GM18526 (cell line): ENCODE data around the gene PSIP1.

ENCODE experiments used
- POLR2A ChIP-seq: IDR thresholded peaks from 3 replicates; pipeline ENCODE4 v1.6.1; 2011; ENCODE audit not compliant: insufficient read length; ENCODE audit errors: extremely low read depth

Gene PSIP1

DNA sequence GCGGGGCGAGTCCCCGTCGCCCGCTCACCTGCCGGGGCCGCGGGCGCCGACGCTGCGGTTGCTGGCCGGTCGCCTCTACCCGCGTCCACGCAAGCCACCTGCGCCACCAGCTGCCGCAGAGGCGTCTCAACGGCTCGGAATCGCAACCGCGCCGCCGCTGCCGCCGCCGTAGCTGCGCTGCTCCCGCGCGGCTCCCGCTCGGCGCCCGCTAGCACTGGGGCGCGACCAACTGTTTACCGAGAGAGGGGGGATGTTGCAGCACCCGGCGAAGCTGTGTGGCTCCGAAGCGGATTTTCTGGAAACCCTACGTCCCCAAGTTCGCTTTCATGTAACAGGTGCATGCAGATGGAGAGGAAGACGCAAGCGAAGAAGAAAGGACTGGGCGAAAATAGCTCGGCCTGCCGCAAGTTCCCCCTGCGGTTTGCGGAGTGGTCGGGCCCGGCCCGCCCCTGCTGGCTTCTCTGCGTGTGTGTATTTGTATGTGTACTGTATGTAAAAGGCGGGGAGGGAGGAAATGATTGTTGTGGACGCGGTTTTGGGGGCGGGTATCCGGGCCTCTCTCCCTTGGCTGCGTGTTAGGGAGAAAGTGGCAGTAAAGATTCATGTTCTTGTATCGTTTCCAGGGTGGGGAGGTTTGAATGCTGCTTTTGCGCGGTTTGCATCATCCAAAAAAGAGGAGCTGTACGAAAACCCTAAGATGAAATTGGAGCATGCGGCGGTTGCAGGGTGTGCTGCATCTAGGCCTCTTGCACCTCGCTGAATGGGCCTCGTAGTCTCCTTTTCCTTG, at the start of gene PSIP1:
Gene PSIP1, minus strand, starts transcription at position 182 of the 787 bp plus-strand sequence. CDS start 782 bp downstream, outside the sequence.
- peak; percentile 91 for TF ChIP-seq POLR2A

DNA sequence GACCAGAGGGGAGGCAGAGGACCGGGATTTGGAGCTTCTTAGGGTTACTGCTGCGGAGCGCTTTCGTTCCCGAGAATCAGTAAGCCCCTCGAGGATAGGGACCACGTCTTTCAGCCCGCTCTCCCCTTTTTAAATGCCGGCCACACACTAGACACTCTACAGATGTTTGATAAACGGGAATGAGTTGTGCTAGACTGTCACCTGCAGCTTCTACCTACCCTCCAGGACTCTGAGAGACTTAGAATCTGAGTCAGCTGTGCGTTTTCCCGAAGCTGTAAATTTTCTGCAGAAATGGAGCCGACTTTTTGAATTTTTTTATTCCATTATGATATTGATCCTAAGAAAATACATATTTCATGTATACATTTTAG, 42.7 kb upstream of the PSIP1 start:
- TF ChIP-seq POLR2A: no peak

- TF ChIP-seq POLR2A: peak; percentile 62
These were observed 42.1 kb upstream of the PSIP1 start, which contains the start of gene CCDC171 for GRCh38 chr9:15552636-15553527. CCDC171 (plus strand) TSS chr9:15553043; CDS start chr9:15564089, 11,046 bp downstream.

DNA sequence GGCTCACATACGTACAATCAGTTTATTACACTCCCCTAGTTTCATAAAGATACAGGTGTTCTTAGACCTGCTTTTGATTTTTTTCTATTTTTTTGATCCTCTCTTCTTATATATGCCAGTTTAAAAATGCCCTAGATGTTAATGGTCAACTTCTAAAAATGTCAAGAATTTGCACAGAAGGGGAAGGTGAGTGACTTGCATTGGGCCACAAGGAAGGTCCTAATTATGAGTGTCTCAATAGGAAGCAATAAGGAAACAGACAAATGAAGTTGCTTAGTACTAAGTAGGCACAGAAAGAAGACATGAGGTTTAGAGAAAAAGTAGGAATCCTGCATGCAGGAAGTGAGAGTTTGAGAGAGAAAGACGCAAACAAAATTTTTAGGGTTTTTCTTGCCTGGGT, 38.8 kb upstream of the PSIP1 start:
- no peak for TF ChIP-seq POLR2A

- no peak for TF ChIP-seq POLR2A
These were observed 32.5 kb upstream of the PSIP1 start for GRCh38 chr9:15543047-15543813.

GRCh38 chr9:15542624-15543023, 31.9 kb upstream of the PSIP1 start:
- no peak for TF ChIP-seq POLR2A

DNA sequence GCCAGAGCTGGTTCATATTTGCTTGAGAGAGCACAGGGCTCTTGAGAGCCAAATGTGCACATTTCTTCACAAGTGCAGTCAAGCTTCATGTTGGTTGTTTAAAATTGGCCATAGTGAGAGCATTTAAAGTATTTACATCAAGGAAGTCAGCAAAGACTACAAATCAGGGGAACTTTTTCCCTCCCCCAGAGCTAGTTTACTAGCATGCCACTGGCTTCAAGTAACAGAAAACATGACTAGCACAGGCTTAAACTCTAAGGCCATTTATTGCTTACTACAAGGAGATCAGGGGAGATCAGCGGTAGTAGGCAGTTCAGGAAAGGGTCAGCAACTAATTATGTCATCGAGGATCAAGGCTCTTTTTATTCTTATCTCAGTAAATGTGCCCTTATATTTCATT, 31.1 kb upstream of the PSIP1 start:
- no peak for TF ChIP-seq POLR2A

- no peak for TF ChIP-seq POLR2A
These were observed 20.6 kb upstream of the PSIP1 start for GRCh38 chr9:15531380-15531779.

- TF ChIP-seq POLR2A: no peak
These were observed 19.0 kb upstream of the PSIP1 start for GRCh38 chr9:15529566-15530324.

GRCh38 chr9:15525958-15526357, 15.2 kb upstream of the PSIP1 start:
- TF ChIP-seq POLR2A: no peak

GRCh38 chr9:15524845-15525455, 14.2 kb upstream of the PSIP1 start:
- TF ChIP-seq POLR2A: no peak

DNA sequence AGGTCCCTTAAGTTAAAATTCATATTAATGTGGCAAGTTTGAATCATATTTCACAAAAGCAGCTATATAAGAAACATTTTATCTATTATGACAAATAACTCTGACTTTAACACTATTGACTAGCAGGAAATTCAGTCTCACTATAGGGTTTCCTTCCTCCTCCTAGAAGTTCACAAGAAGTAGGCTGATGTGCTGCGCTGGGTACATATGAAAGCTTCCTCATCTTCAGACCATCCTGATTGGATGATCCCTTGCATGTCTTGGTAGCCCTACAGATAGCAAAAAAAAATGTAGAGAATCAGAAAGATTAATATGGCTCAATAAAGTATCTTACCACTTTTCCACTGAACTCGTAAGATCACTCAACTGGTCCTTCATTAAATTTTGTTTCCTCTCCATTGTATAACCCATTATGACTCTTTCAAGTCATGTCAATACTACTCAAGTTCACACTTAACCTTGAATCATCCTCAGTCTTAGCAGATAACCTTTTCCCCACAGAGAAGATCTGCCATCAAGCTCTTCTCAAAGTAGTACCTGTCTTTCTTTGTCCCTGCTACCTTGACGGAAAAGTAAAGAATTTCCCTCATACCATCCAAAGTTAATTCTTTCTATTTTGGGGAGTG, 11.5 kb upstream of the PSIP1 start:
- no peak for TF ChIP-seq POLR2A

- no peak for TF ChIP-seq POLR2A
These were observed 10.5 kb upstream of the PSIP1 start for GRCh38 chr9:15521254-15521653.

DNA sequence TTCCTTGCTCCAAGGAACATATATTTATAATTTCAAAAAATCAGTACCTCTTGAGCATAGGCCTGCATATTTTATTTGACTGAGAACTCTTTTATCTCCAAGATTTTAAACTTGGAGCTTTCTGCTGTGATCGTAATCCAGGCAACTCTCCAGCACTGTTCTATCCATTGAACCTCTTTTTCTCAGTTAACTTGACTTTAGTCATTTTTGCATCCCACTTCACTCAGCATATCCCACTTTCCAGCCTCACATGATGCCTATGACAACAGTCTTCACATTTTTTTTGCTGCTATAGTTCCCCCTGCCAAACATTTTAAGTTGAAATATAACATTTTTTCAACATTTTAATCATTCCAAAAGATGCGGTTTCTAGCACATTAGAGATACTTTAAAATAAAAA, 9.1 kb upstream of the PSIP1 start:
- no peak for TF ChIP-seq POLR2A
